Activated naive CD4-positive, alpha-beta T cell treated with anti-CD3 and anti-CD28 coated beads, Interleukin-2, amount 50 U/mL, for 24 hours (primary cell): Measurements from ENCODE around the gene SLC5A5.
"Not testable (repeated sequence)": the region's sequence is repeated elsewhere in the genome, so short reads cannot be mapped to it uniquely, and the experiment has no call there.

ENCODE experiments used
- H3K27ac Mint-ChIP-seq: one replicate; pipeline ENCODE4 v1.8.0; 2021; ENCODE audit warnings: mild to moderate bottlenecking, mixed read lengths
- H3K27me3 Mint-ChIP-seq: one replicate; pipeline ENCODE4 v1.8.0; 2021; ENCODE audit warnings: mixed read lengths
- H3K36me3 Mint-ChIP-seq: one replicate; pipeline ENCODE4 v1.8.0; 2021; ENCODE audit warnings: mixed read lengths
- H3K4me1 Mint-ChIP-seq: one replicate; pipeline ENCODE4 v1.8.0; 2021; ENCODE audit warnings: mixed read lengths
- H3K4me3 Mint-ChIP-seq: one replicate; pipeline ENCODE4 v1.8.0; 2021; ENCODE audit warnings: mild to moderate bottlenecking, mixed read lengths
- H3K9me3 Mint-ChIP-seq: one replicate; pipeline ENCODE4 v1.8.0; 2021; ENCODE audit warnings: mixed read lengths

Gene SLC5A5

DNA sequence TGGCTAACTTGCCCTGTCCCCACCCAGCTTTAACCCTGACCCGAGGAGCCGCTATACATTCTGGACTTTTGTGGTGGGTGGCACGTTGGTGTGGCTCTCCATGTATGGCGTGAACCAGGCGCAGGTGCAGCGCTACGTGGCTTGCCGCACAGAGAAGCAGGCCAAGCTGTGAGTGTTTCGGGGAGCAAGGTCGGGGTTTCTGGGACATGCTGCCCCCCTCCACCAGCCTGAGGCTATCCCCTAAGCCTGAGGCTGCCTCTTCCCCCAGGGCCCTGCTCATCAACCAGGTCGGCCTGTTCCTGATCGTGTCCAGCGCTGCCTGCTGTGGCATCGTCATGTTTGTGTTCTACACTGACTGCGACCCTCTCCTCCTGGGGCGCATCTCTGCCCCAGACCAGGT, 6.0 kb downstream of the SLC5A5 start:
- Mint-ChIP-seq H3K36me3 (no peaks in the 10 kb centered on the region), H3K4me3 (no peak overlapping the region), H3K4me1 (peaks cover 3% of the 10 kb centered on the region), H3K27ac (no peak overlapping the region), H3K27me3 (no peaks in the 10 kb centered on the region), H3K9me3 (no peaks in the 10 kb centered on the region)

GRCh38 chr19:17879466-17879865, 7.7 kb downstream of the SLC5A5 start:
- Mint-ChIP-seq H3K36me3 (no peaks in the 10 kb centered on the region), H3K27me3 (no peaks in the 10 kb centered on the region), H3K4me1 (peaks cover 3% of the 10 kb centered on the region), H3K27ac (no peak overlapping the region), H3K4me3 (no peak overlapping the region), H3K9me3 (no peaks in the 10 kb centered on the region)

DNA sequence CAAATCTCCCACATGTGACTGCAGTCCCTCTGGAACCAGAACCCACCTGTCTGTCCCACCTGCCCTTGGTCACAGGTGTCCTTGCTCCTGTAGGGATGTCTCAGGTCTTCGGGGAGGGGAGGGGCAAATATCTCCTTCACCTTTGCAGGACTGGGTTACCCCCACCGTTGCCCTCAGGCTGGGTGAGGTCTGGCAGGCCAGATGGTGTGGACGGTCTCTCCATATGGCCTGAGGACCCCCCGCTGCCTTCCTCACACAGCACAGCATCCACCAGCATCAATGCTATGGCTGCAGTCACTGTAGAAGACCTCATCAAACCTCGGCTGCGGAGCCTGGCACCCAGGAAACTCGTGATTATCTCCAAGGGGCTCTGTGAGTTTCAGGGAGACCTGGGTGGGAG, 10.0 kb downstream of the SLC5A5 start:
- no peaks in the 10 kb centered on the region for H3K27me3 Mint-ChIP-seq
- no peaks in the 10 kb centered on the region for H3K9me3 Mint-ChIP-seq
- H3K4me1 Mint-ChIP-seq = no peaks in the 10 kb centered on the region
- no peak overlapping the region for H3K4me3 Mint-ChIP-seq
- H3K27ac Mint-ChIP-seq = no peak overlapping the region
- H3K36me3 Mint-ChIP-seq = no peaks in the 10 kb centered on the region

DNA sequence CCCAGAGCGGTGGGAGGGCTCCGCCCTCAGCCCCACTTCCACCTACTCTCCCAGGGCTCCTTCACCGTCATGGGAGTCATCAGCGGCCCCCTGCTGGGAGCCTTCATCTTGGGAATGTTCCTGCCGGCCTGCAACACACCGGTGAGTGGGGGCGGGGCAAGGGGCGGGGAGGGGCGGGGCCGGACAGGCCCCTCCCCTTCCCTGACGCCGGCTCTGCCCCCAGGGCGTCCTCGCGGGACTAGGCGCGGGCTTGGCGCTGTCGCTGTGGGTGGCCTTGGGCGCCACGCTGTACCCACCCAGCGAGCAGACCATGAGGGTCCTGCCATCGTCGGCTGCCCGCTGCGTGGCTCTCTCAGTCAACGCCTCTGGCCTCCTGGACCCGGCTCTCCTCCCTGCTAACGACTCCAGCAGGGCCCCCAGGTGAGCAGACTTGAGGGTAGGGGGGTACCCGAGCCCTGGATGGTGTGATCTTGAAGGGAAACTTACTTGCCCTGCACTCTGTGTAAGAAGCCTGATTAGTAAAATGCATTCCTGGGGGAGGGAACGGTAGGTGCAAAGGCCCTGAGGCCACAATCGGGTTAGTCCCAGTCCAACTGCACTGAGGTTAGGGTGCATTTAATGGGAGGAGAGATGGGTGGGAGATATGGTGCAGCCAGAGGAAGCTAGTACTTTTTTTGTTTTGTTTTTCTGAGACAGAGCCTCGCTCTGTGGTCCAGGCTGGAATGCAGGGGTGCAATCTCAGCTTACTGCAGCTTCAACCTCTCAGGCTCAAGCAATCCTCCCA, 12.1 kb downstream of the SLC5A5 start:
- Mint-ChIP-seq H3K4me1 (no peaks in the 10 kb centered on the region), H3K27ac (no peak overlapping the region), H3K4me3 (no peak overlapping the region), H3K27me3 (no peaks in the 10 kb centered on the region), H3K36me3 (no peaks in the 10 kb centered on the region), H3K9me3 (no peaks in the 10 kb centered on the region)

DNA sequence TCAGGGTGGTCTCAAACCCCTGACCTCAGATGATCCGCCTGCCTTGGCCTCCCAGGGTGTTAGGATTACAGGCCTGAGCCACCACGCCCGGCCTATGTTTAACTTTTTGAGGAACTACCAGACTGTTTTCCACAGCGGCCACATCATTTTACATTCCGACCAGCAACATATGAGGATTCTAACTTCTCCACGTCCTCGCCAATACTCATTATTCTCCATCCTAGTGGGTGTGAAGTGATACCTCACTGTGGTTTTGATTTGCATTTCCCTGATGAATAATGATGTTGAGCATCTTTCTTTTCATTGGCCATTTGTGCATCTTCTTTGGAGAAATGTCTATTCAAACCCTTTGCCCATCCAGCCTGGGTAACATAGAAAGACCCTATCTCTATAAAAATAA, 14.8 kb downstream of the SLC5A5 start:
- Mint-ChIP-seq H3K9me3 (no peaks in the 10 kb centered on the region), H3K27ac (no peak overlapping the region), H3K4me1 (no peaks in the 10 kb centered on the region), H3K4me3 (no peak overlapping the region), H3K36me3 (peaks cover 2% of the 10 kb centered on the region), H3K27me3 (no peaks in the 10 kb centered on the region)

GRCh38 chr19:17887221-17887620, 15.5 kb downstream of the SLC5A5 start:
- not testable (repeated sequence) for H3K4me3 Mint-ChIP-seq, H3K27ac Mint-ChIP-seq, H3K36me3 Mint-ChIP-seq, H3K4me1 Mint-ChIP-seq, H3K27me3 Mint-ChIP-seq, H3K9me3 Mint-ChIP-seq

- H3K36me3 Mint-ChIP-seq = peaks cover 2% of the 10 kb centered on the region
- H3K9me3 Mint-ChIP-seq = no peaks in the 10 kb centered on the region
- H3K4me1 Mint-ChIP-seq = no peaks in the 10 kb centered on the region
- no peak overlapping the region for H3K4me3 Mint-ChIP-seq
- no peaks in the 10 kb centered on the region for H3K27me3 Mint-ChIP-seq
- no peak overlapping the region for H3K27ac Mint-ChIP-seq
Observed at GRCh38 chr19:17888260-17888659, 16.5 kb downstream of the SLC5A5 start.

DNA sequence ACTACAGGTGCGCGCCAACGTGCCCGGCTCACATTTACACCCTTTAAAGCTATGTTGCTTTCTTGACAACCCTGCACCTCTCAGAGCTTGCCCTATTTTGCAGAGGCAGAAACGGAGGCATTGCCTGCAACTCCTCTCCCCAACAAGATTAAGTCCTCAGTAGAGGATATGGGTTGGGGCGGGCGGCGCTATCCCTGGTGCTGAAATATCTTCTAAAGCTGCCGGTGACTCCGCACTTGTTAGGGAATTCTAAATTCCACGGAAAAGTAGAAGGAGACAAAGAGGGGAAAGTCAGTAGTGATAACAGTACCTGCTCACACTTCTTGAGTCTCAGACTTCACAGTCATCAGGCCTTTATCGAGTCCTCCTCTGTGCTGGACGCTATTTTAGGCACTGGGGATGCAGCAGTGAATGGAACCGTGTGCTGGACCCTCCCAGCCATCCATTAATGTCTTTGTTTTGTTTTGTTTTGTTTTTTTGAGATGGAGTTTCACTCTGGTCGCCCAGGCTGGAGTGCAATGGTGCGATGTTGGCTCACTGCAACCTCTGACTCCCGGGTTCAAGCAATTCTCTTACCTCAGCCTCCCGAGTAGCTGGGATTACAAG, 18.0 kb downstream of the SLC5A5 start:
- H3K27ac Mint-ChIP-seq = no peak overlapping the region
- no peak overlapping the region for H3K4me3 Mint-ChIP-seq
- no peaks in the 10 kb centered on the region for H3K27me3 Mint-ChIP-seq
- peaks cover 2% of the 10 kb centered on the region for H3K36me3 Mint-ChIP-seq
- H3K4me1 Mint-ChIP-seq = no peaks in the 10 kb centered on the region
- H3K9me3 Mint-ChIP-seq = no peaks in the 10 kb centered on the region

DNA sequence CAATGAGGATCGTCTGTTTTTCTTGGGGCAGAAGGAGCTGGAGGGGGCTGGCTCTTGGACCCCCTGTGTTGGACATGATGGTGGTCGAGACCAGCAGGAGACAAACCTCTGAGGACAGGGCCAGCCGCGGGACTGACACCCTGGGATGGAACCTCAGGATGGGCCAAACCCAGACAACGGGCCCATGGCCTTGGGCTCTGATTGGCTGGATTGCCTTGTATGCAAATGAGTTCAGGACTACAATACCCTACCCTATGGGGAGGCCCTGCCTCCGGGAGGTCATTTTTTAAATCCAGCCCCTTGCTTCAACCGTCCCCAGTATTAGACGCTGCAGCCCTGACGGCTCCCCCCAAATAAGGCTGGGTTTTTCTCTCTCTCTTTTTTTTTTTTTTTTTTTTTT, 22.0 kb downstream of the SLC5A5 start:
- Mint-ChIP-seq H3K9me3 (no peaks in the 10 kb centered on the region), H3K27ac (no peak overlapping the region), H3K36me3 (peaks cover 2% of the 10 kb centered on the region), H3K4me1 (no peaks in the 10 kb centered on the region), H3K4me3 (no peak overlapping the region), H3K27me3 (no peaks in the 10 kb centered on the region)

- no peaks in the 10 kb centered on the region for H3K36me3 Mint-ChIP-seq
- no peak overlapping the region for H3K4me3 Mint-ChIP-seq
- H3K27me3 Mint-ChIP-seq = no peaks in the 10 kb centered on the region
- no peak overlapping the region for H3K27ac Mint-ChIP-seq
- H3K9me3 Mint-ChIP-seq = no peaks in the 10 kb centered on the region
- H3K4me1 Mint-ChIP-seq = no peaks in the 10 kb centered on the region
Observed at GRCh38 chr19:17902701-17903100, 31.0 kb downstream of the SLC5A5 start.

DNA sequence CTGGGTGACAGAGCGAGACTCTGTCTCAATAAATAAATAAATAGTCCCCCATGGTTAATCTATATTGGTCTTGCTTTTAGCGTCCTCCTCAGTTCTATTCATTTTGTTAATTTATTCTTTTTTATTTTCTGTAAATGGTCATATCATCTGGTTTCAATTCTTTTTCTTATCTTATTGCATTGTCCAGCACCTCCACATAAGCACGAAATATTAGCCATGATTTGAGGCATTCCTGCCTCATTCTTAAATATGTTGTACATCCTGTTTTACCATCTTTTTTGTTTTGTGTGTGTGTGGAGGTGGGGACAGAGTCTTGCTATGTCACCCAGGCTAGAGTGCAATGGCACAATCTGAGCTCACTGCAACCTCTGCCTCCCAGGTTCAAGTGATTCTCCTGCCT, 36.5 kb downstream of the SLC5A5 start:
- Mint-ChIP-seq H3K4me3 (no peak overlapping the region), H3K4me1 (no peaks in the 10 kb centered on the region), H3K36me3 (no peaks in the 10 kb centered on the region), H3K9me3 (no peaks in the 10 kb centered on the region), H3K27me3 (no peaks in the 10 kb centered on the region), H3K27ac (no peak overlapping the region)

- no peaks in the 10 kb centered on the region for H3K36me3 Mint-ChIP-seq
- H3K4me3 Mint-ChIP-seq = no peak overlapping the region
- H3K27ac Mint-ChIP-seq = no peak overlapping the region
- H3K27me3 Mint-ChIP-seq = no peaks in the 10 kb centered on the region
- H3K9me3 Mint-ChIP-seq = no peaks in the 10 kb centered on the region
- H3K4me1 Mint-ChIP-seq = no peaks in the 10 kb centered on the region
Observed at GRCh38 chr19:17909003-17909732, 37.4 kb downstream of the SLC5A5 start.

DNA sequence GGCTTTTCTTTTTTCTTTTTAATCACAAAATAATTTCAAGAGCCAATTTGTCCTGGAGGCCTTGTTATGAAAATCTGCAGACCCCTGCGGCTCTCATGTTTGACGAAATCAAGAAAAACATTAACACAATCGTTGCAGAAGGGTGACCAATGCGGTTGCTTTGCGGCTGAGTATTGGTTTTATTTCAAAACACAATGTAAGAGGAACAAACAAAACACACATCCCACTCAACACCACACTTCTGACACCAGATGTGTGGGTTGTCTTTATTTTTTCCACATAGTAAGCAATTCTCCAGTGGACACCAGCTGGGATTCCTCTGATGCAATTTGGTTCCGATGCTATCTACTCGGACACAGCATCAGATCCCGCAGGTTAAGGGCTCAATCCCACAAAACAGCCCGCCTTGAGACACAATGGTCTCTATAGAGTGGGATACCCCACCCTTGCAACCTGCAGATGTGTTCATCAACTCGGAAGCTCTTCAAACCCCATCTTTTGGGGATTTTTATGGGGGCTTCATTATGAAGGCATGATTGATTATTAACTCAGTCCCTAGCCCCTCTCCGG, 39.1 kb downstream of the SLC5A5 start:
- Mint-ChIP-seq H3K36me3 (no peaks in the 10 kb centered on the region), H3K27me3 (no peaks in the 10 kb centered on the region), H3K9me3 (no peaks in the 10 kb centered on the region), H3K4me3 (no peak overlapping the region), H3K27ac (no peak overlapping the region), H3K4me1 (no peaks in the 10 kb centered on the region)

DNA sequence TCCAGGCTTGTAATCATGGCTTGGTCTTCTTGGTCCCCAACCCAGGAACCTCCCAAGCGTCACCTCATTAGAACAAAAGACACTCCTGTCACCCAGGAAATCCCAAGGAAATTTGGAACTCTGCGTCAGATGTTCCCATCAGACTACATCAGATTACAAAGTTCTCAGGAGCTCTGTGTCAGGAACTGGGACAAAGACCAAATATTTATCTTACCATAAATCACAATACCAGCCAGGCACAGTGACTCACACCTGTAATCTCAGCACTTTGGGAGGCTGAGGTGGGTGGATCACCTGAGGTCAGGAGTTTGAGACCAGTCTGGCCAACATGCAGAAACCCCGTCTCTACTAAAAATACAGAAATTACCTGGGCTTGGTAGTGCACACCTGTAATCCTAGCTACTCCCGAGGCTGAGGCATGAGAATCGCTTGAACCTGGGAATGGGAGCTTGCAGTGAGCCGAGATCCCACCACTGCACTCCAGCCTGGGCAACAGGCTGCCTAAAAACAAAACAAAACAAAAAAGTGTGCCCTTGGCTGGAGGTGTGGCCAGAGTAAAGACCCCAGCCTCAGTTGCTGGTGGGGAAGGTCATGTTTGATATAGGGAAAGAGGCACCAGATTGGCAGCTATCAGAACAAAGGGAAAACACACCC, 44.3 kb downstream of the SLC5A5 start:
- no peak overlapping the region for H3K4me3 Mint-ChIP-seq
- no peaks in the 10 kb centered on the region for H3K36me3 Mint-ChIP-seq
- H3K27ac Mint-ChIP-seq = no peak overlapping the region
- H3K4me1 Mint-ChIP-seq = no peaks in the 10 kb centered on the region
- no peaks in the 10 kb centered on the region for H3K9me3 Mint-ChIP-seq
- no peaks in the 10 kb centered on the region for H3K27me3 Mint-ChIP-seq

DNA sequence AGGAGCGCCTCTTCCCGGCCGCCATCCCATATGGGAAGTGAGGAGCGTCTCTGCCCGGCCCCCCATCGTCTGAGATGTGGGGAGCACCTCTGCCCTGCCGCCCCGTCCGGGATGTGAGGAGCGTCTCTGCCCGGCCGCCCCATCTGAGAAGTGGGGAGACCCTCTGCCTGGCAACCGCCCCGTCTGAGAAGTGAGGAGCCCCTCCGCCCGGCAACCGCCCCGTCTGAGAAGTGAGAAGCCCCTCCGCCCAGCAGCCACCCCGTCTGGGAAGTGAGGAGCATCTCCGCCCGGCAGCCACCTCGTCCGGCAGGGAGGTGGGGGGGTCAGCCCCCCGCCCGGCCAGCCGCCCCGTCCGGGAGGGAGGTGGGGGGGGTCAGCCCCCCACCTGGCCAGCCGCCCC, 46.4 kb downstream of the SLC5A5 start:
- not testable (repeated sequence) for H3K4me3 Mint-ChIP-seq, H3K36me3 Mint-ChIP-seq, H3K4me1 Mint-ChIP-seq, H3K9me3 Mint-ChIP-seq, H3K27ac Mint-ChIP-seq, H3K27me3 Mint-ChIP-seq

- H3K9me3 Mint-ChIP-seq, H3K4me1 Mint-ChIP-seq, H3K4me3 Mint-ChIP-seq, H3K36me3 Mint-ChIP-seq, H3K27me3 Mint-ChIP-seq, H3K27ac Mint-ChIP-seq: not testable (repeated sequence)
Observed at GRCh38 chr19:17919122-17919521, 47.4 kb downstream of the SLC5A5 start.
